Liver (tissue), 9 donors: ENCODE results near the gene EHMT1. TPM values are rescaled to one million over a fixed set of nuclear protein-coding genes. Genes with fewer than 3 reads are reported as not detected.
A peak's percentile ranks its signal among the peaks of the same experiment; 100 is the strongest.

ENCODE experiments used
- DNase-seq: peaks from one replicate; pipeline ENCODE4 v3.0.0-alpha.2; 2017; ENCODE audit warnings: low spot score
- H3K27ac ChIP-seq, 2 donors: one replicate each; pipeline ENCODE4 v1.7.0; 2013; ENCODE audit warnings: inconsistent platforms in 2 of 2, low read length in 2 of 2, control low read depth in 1 of 2, low read depth in 1 of 2, mild to moderate bottlenecking in 1 of 2
- H3K27me3 ChIP-seq, 4 donors: one replicate each; pipeline versions ENCODE4 v1.6.1 to v1.7.0; 2013; ENCODE audit warnings: low read length in 3 of 4, inconsistent platforms in 1 of 4, mild to moderate bottlenecking in 1 of 4, moderate library complexity in 1 of 4; ENCODE audit not compliant: control insufficient read depth in 4 of 4, insufficient read depth in 4 of 4
- H3K36me3 ChIP-seq, 4 donors: one replicate each; pipeline versions ENCODE4 v1.6.1 to v1.7.0; 2013; ENCODE audit warnings: low read length in 3 of 4, mild to moderate bottlenecking in 3 of 4, low read depth in 1 of 4, moderate library complexity in 1 of 4; ENCODE audit not compliant: control insufficient read depth in 4 of 4, insufficient read depth in 3 of 4
- H3K4me1 ChIP-seq, 4 donors: one replicate each; pipeline versions ENCODE4 v1.6.1 to v1.7.0; 2013; ENCODE audit warnings: low read length in 3 of 4, mild to moderate bottlenecking in 3 of 4, moderate library complexity in 1 of 4; ENCODE audit not compliant: control insufficient read depth in 4 of 4, insufficient read depth in 4 of 4
- H3K4me3 ChIP-seq, 3 donors: one replicate each; pipeline versions ENCODE4 v1.6.1 to v1.7.0; 2013; ENCODE audit warnings: low read length in 3 of 3, control low read depth in 1 of 3, low read depth in 1 of 3, mild to moderate bottlenecking in 1 of 3
- H3K9ac ChIP-seq, 2 donors: one replicate each; pipeline ENCODE4 v1.7.0; 2013; ENCODE audit warnings: low read length in 2 of 2, mild to moderate bottlenecking in 2 of 2, moderate library complexity in 2 of 2, control low read depth in 1 of 2, low read depth in 1 of 2
- H3K9me3 ChIP-seq, 4 donors: one replicate each; pipeline versions ENCODE4 v1.6.1 to v1.7.0; 2013; ENCODE audit warnings: low read length in 3 of 4; ENCODE audit not compliant: control insufficient read depth in 4 of 4
- ATF3 ChIP-seq: IDR thresholded peaks from 2 replicates; pipeline ENCODE4 v1.6.1; 2016; ENCODE audit warnings: antibody characterized with exemption
- CTCF ChIP-seq: fragments of 150-350 bp; IDR thresholded peaks from 2 replicates; pipeline ENCODE4 v1.5.1; 2017; ENCODE audit warnings: improper control_type of control experiment, low read depth, low read length; ENCODE audit not compliant: missing input control
- EGR1 ChIP-seq, 2 donors: IDR thresholded peaks; 2 replicates each; pipeline ENCODE4 v1.6.1; 2016 to 2018; ENCODE audit warnings: antibody characterized with exemption in 2 of 2, low read depth in 2 of 2
- FOXA1 ChIP-seq: IDR thresholded peaks from 2 replicates; pipeline ENCODE4 v1.6.1; 2016; ENCODE audit warnings: antibody characterized with exemption
- FOXA2 ChIP-seq: IDR thresholded peaks from 2 replicates; pipeline ENCODE4 v1.6.1; 2016; ENCODE audit warnings: antibody characterized with exemption
- GABPA ChIP-seq, 2 donors: IDR thresholded peaks in 1 of 2; conservative IDR thresholded peaks in 1 of 2; 2 replicates each; pipeline ENCODE4 v1.6.1; 2016; ENCODE audit warnings: antibody characterized with exemption in 2 of 2, mild to moderate bottlenecking in 1 of 2, moderate library complexity in 1 of 2
- HNF4A ChIP-seq, 2 donors: conservative IDR thresholded peaks; 2 replicates each; pipeline ENCODE4 v1.6.1; 2016; ENCODE audit warnings: antibody characterized with exemption in 2 of 2, mild to moderate bottlenecking in 2 of 2
- JUND ChIP-seq, 2 donors: IDR thresholded peaks; 2 replicates each; pipeline ENCODE4 v1.6.1; 2016; ENCODE audit warnings: antibody characterized with exemption in 2 of 2
- NR2F2 ChIP-seq: IDR thresholded peaks from 2 replicates; pipeline ENCODE4 v1.6.1; 2016; ENCODE audit warnings: antibody characterized with exemption
- RAD21 ChIP-seq, 2 donors: IDR thresholded peaks; 2 replicates each; pipeline ENCODE4 v1.6.1; 2016; ENCODE audit warnings: antibody characterized with exemption in 2 of 2, mild to moderate bottlenecking in 2 of 2
- TAF1 ChIP-seq: conservative IDR thresholded peaks from 2 replicates; pipeline ENCODE4 v1.6.1; 2016; ENCODE audit warnings: antibody characterized with exemption, mild to moderate bottlenecking
- YY1 ChIP-seq: IDR thresholded peaks from 2 replicates; pipeline ENCODE4 v1.6.1; 2016; ENCODE audit warnings: antibody characterized with exemption, mild to moderate bottlenecking
- ZBTB33 ChIP-seq: IDR thresholded peaks from 2 replicates; pipeline ENCODE4 v1.6.1; 2016; ENCODE audit warnings: antibody characterized with exemption
- WGBS: extraction: QIAGEN DNeasy Blood & Tissue Kit; methylation state at CpG from one replicate; pipeline ENCODE4 v1.1.7; 2013; 5-methylcytosine and 5-hydroxymethylcytosine counted together
- polyA plus RNA-seq, 2 donors: library from polyadenylated mRNA; stranded (reverse) in 1 of 2; unstranded in 1 of 2; fragments of 200-250 nt in 1 of 2; fragments of >200 nt in 1 of 2; fragmentation: Nextera tagmentation in 1 of 2; extraction: Ambion mirVana in 1 of 2; gene quantifications; one replicate each; pipeline versions ENCODE4 v1.2.1 to v1.2.3, GENCODE V29; 2013 to 2015
- total RNA-seq, 2 donors: library from RNA; depleted of rRNA; stranded (reverse); fragments of >200 nt; gene quantifications; one replicate each; pipeline ENCODE4 v1.2.3, GENCODE V29; 2014
- TF ChIP-seq, protein P1 (sequence below): IDR thresholded peaks from 2 replicates; pipeline ENCODE4 v1.6.1; 2016; ENCODE audit warnings: antibody characterized with exemption, mild to moderate bottlenecking
- TF ChIP-seq, protein P2 (sequence below): IDR thresholded peaks from 2 replicates; pipeline ENCODE4 v1.6.1; 2016; ENCODE audit warnings: antibody characterized with exemption
- donor health status: healthy.
- donor health status: healthy.
- donor health status: healthy.
- donor health status: healthy.
- donor health status: healthy.

Gene EHMT1
- total and polyA plus RNA-seq, 4 donors: 16.1 to 48.2 (median 27.3) TPM

DNA sequence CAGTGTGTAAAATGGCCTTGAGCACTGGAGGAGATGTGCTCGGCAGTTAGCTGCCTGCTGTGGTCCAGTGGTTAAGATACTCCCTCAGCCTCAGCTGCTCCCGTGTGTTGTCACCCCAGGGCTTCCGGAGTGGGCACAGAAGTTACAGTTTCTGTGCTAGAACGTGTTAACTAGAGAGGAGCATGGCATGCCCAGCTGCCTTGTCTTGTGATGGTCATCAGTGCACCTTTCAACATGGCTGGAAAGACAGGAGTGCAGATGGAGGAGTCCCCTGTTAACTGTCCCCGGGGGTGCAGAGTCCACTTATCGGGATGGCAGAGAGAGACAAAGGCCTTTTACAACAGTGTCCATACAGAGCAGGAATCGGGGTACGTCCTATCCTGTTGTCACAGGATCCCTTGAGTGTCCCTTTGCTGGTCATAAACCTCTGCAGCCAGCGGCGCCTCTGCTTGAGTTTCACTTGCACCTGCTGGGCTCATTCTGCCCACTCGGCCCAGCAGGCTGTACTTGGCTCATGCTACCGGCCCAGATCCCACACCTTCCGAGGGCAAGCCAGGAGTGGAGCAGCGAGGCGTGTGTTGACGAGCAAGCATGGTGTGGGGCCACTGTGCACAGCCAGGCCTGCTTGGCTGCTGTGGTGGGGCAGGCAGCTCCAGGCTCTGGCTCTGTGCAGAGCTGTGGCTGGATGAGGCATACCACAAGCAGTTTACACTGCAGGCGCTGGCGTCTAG is 112.6 kb downstream of the EHMT1 start (continued):
- no peak for TF ChIP-seq ATF3

GRCh38 chr9:137731947-137732813 is 113.4 kb downstream of the EHMT1 start:
- no peak for DNase-seq
- H3K27ac ChIP-seq: peak overlapping the region in 1 of 2 donors; percentile 75
- H3K27me3 ChIP-seq: no peaks in the 10 kb centered on the region
- H3K36me3 ChIP-seq: peaks cover 3 to 32% (median 22%) of the 10 kb centered on the region in 4 donors
- no peaks in the 10 kb centered on the region for H3K9me3 ChIP-seq
- H3K4me3 ChIP-seq: no peak overlapping the region
- no peak overlapping the region for H3K9ac ChIP-seq
- H3K4me1 ChIP-seq: peaks cover 0 to 7% (median 1%) of the 10 kb centered on the region in 4 donors
- 96% methylated on average over 24 of the region's 24 CpGs for WGBS
- TF ChIP-seq, protein P1, sequence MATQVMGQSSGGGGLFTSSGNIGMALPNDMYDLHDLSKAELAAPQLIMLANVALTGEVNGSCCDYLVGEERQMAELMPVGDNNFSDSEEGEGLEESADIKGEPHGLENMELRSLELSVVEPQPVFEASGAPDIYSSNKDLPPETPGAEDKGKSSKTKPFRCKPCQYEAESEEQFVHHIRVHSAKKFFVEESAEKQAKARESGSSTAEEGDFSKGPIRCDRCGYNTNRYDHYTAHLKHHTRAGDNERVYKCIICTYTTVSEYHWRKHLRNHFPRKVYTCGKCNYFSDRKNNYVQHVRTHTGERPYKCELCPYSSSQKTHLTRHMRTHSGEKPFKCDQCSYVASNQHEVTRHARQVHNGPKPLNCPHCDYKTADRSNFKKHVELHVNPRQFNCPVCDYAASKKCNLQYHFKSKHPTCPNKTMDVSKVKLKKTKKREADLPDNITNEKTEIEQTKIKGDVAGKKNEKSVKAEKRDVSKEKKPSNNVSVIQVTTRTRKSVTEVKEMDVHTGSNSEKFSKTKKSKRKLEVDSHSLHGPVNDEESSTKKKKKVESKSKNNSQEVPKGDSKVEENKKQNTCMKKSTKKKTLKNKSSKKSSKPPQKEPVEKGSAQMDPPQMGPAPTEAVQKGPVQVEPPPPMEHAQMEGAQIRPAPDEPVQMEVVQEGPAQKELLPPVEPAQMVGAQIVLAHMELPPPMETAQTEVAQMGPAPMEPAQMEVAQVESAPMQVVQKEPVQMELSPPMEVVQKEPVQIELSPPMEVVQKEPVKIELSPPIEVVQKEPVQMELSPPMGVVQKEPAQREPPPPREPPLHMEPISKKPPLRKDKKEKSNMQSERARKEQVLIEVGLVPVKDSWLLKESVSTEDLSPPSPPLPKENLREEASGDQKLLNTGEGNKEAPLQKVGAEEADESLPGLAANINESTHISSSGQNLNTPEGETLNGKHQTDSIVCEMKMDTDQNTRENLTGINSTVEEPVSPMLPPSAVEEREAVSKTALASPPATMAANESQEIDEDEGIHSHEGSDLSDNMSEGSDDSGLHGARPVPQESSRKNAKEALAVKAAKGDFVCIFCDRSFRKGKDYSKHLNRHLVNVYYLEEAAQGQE: no peak
- no peak for TF ChIP-seq RAD21 (IDR thresholded peaks at IDR 0.05)
- TF ChIP-seq FOXA1: no peak
- TF ChIP-seq GABPA (IDR thresholded peaks at IDR 0.05 in 1 of 2, conservative IDR thresholded peaks at IDR 0.05 in 1 of 2): no peak
- TF ChIP-seq YY1: no peak
- no peak for TF ChIP-seq TAF1
- no peak for TF ChIP-seq HNF4A (conservative IDR thresholded peaks at IDR 0.05)
- no peak for TF ChIP-seq FOXA2
- no peak for TF ChIP-seq CTCF
- no peak for TF ChIP-seq EGR1 (IDR thresholded peaks at IDR 0.05; ENCODE audit: low read depth in 2 of 2)
- no peak for TF ChIP-seq JUND (IDR thresholded peaks at IDR 0.05)
- TF ChIP-seq ZBTB33: no peak
- TF ChIP-seq, protein P2, sequence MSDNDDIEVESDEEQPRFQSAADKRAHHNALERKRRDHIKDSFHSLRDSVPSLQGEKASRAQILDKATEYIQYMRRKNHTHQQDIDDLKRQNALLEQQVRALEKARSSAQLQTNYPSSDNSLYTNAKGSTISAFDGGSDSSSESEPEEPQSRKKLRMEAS: no peak
- no peak for TF ChIP-seq NR2F2
